ENCODE results near the gene ENGASE. TPM values are rescaled to one million over a fixed set of nuclear protein-coding genes. Genes with fewer than 3 reads are reported as not detected.
A peak's percentile ranks its signal among the peaks of the same experiment; 100 is the strongest.

The ENGASE gene
- total and polyA plus RNA-seq, 9 of the 15 experiments (the other 6 are each of a cell fraction or from before 2014, with no cell fraction given) = 0.06 to 45.5 (median 13.9) TPM

DNA sequence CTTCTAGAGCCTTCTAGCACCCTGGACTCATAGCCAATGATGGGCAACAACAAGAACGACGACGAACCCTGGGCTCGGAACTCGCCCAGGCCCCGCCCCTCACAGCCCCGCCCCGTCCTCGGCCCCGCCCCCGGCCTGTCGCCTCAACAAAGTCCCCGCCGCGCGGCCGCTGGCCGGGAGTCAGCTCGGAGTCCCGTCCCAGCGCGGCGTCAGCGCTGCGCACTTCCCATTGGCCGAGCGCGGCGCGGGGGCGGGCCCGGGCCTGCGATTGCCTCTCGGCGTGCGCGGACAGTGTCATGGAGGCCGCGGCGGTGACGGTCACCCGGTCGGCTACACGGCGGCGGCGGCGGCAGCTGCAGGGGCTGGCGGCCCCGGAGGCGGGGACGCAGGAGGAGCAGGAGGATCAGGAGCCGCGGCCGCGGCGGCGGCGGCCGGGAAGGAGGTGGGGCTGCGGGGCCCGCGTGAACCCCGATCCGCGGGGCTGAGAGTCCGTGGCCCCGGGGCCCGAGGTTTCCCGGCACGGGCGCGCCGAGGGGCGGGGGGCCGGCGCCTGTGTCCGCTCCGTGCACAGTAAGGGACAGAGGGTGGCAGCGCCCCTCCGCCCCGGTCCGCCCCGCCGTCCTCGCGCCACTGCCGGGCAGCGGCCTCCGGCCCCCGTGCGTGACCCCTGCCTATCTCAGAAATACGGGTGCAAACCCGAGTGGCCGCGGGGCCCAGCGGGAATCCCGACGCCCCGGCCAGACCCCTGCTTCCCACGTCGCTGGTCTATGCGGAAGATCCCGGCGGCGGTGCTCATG is at the start of gene ENGASE (continued):
- peak; percentile 64 for TF ChIP-seq ZNF592 (IDR thresholded peaks at IDR 0.05)
- no peak for TF ChIP-seq ZNF584 (CRISPR knock-in tag; IDR thresholded peaks at IDR 0.05; ENCODE audit: low read depth)
- no peak for TF ChIP-seq MEF2A (IDR thresholded peaks at IDR 0.05; ENCODE audit: control insufficient read depth, low read depth, low read length)
- TF ChIP-seq CREM (IDR thresholded peaks at IDR 0.05; ENCODE audit: low read depth) = peak; percentile 67
- TF ChIP-seq ZFX (CRISPR knock-in tag; IDR thresholded peaks at IDR 0.05) = peak; percentile 89
- TF ChIP-seq SMARCA4 (IDR thresholded peaks at IDR 0.05) = no peak
- TF ChIP-seq MEIS2 (IDR thresholded peaks at IDR 0.05; ENCODE audit: partially characterized antibody) = peak; percentile 33
- no peak for TF ChIP-seq ZBTB26 (CRISPR knock-in tag; IDR thresholded peaks at IDR 0.05)
- TF ChIP-seq POLR2B (IDR thresholded peaks at IDR 0.05; ENCODE audit: low read depth, partially characterized antibody) = no peak
- TF ChIP-seq GTF2A2 (tag; IDR thresholded peaks at IDR 0.05) = peak; percentile 40; the same call in 1 of the 2 replicates
- TF ChIP-seq, protein P1, sequence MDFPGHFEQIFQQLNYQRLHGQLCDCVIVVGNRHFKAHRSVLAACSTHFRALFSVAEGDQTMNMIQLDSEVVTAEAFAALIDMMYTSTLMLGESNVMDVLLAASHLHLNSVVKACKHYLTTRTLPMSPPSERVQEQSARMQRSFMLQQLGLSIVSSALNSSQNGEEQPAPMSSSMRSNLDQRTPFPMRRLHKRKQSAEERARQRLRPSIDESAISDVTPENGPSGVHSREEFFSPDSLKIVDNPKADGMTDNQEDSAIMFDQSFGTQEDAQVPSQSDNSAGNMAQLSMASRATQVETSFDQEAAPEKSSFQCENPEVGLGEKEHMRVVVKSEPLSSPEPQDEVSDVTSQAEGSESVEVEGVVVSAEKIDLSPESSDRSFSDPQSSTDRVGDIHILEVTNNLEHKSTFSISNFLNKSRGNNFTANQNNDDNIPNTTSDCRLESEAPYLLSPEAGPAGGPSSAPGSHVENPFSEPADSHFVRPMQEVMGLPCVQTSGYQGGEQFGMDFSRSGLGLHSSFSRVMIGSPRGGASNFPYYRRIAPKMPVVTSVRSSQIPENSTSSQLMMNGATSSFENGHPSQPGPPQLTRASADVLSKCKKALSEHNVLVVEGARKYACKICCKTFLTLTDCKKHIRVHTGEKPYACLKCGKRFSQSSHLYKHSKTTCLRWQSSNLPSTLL (IDR thresholded peaks at IDR 0.05) = no peak
- no peak for TF ChIP-seq TCF3 (CRISPR knock-in tag; IDR thresholded peaks at IDR 0.05)
- no peak for TF ChIP-seq MED1 (CRISPR knock-in tag; IDR thresholded peaks at IDR 0.05; ENCODE audit: borderline replicate concordance)
- TF ChIP-seq PCBP2 (IDR thresholded peaks at IDR 0.05; ENCODE audit: low read depth, low read length, poor library complexity, severe bottlenecking) = no peak
- TF ChIP-seq TEAD1 (CRISPR knock-in tag; IDR thresholded peaks at IDR 0.05) = no peak
- TF ChIP-seq JUND (IDR thresholded peaks at IDR 0.05; ENCODE audit: borderline replicate concordance, low read depth, low read length) = 0 out of 2 replicates have a peak, but pooled peaks have one; percentile 6
- 0 out of 3 replicates have a peak, but pooled peaks have one; percentile 2 for TF ChIP-seq JUND (tag; IDR thresholded peaks at IDR 0.05; ENCODE audit: borderline replicate concordance, low read depth, low read length)
- TF ChIP-seq MTF1 (CRISPR knock-in tag; IDR thresholded peaks at IDR 0.05; ENCODE audit: borderline replicate concordance) = no peak
- TF ChIP-seq MYNN (IDR thresholded peaks at IDR 0.05) = no peak
- TF ChIP-seq MYNN (CRISPR knock-in tag; IDR thresholded peaks at IDR 0.05) = no peak
